HTERT RPE-1 (cell line): ENCODE results near the gene TRAP1.

Experiments
- in situ Hi-C: fragments of 300-500 bp; cut with MboI; formaldehyde crosslinking; loops from 4 replicates; pipeline ENCODE4 v1.14.3; 2020; ENCODE audit warnings: low sequenced_read_pairs

TRAP1 gene

GRCh38 chr16:3652373-3653195 lies 64.7 kb downstream of the TRAP1 start:
- in situ Hi-C loops: no loop called here

- in situ Hi-C loops: no loop called here
Observed at GRCh38 chr16:3651461-3652372, 65.6 kb downstream of the TRAP1 start.

DNA sequence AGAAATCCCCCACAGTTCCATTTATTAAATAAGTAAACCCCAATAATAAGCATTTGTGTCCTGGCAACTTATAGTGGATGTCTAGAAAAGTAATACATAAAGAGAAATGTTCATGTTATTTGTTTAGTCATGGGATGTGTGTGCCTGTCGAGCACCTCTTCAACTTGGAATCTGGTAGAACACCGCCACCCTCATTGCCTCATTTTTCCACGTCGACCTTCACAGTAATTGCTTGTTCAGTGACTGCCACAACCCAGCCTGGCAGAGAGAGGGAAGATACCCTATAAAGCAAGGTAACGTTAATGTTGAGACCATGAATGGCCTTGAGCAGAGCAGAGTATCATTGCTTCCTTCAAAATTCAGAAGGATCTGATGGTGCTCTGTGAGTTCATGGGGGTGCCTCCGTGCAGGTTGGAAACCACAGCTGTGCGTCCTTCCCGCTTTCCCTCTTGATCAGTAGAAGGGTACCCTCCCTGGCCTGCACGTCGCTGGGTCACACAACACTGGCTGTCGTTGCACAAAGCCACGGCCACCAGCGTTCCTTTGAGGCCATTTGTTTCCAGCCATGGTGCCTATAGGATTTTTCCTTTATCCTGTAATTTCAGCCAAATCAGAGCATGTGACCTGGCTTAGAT lies 66.6 kb downstream of the TRAP1 start:
- in situ Hi-C loops: no loop called here

DNA sequence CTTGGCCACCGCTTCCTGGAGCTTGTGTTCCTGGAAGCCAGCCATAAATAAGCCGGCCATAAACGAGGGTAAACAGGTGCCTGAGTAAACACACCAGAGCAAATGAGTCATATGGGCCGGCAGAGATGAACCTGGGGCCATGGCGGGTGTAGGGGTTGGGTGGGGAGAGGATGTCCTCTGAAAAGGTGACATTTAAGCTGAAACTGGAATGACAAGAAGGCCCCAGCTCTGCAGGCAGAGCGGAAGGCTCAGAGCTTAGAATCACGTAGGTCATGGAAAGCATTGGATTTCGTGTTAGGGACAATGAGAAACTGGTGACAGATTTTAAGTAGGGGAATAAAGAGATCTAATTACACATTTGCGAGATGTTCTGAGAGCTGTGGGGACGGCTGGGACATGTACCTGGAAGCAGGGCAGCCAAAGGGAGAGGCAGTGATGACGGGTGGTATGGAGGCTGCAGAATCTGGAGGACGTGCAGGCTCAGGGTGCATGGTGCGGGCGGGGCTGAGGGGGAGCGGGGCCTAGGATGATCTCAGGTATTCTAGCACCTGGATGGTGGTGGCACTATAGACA lies 70.9 kb downstream of the TRAP1 start:
- in situ Hi-C loops: no loop called here

DNA sequence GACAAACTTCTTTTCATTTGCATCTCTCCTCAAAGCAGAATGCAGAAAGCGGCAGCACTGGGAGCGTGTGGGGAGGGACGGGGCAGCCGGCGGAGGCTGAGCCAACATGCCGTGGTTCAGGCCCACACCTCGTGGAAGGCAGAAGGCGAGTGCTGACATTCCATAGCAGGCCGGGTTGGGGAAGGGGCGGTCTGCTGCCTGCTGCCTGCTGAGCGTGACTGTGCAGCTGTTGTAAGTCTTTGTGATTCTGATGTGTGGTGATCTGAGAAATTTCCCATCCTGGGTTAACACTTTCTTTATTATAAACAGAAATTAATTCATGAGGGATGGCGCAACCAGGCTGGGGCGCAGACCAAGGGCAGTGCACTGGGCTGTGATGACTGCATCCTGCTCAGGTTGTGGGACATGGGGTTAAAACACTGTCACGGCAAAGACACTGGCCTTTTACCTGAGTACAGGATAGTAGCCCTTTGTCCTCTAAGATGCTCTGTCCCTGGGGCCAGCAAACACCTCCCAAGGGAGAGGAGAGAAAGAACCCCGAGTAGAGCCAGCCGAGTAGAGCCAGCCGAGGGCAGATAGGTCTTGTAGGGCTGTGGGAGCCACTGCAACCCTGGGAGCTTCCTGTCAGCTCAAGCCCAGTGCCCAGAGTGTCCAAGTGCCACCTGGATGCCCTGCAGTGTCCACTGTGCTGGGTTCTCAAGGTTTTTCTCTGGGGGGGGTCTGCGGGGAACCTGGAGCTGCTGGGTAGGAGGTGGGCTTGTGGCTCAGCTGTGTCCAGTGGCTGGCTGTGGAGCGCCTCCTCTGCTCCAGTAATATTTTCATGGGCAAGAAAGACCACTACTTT lies 71.6 kb downstream of the TRAP1 start:
- in situ Hi-C loops: no loop called here

- in situ Hi-C loops: no loop called here
Observed at GRCh38 chr16:3645108-3645503, 72.2 kb downstream of the TRAP1 start.

- in situ Hi-C loops: no loop called here
Observed at GRCh38 chr16:3643095-3643730, 74.1 kb downstream of the TRAP1 start.

- in situ Hi-C loops: no loop called here
Observed at GRCh38 chr16:3642397-3643094, 74.8 kb downstream of the TRAP1 start.

DNA sequence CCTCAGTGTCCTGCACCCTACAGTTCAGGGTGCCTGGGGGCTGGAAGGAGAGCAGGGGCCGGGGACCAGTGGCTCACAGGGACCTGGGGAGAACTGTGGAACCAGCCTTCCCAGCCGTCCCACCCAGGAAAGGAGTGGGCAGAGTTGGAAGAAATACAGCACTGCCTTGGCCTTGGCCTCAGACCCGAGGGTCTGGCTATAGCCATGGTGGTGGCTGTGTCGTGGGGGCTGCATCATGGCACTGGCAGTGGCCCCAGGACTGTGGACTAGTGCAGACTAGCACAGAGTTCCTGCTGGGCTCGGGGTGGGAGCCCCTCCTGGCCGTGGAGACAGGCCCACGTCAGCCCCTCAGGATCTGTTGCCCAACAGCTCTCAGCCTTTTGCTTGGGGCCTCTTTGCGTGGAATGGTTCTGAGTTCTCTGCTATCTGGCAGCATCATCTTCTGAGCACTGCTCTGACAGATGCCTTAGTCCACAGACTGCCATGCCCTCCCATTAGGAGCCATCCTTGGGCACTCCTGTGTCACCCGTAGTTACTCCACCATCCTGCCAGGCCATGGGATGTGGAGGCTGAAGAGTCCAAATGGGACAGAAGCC lies 75.4 kb downstream of the TRAP1 start:
- in situ Hi-C loops: no loop called here

GRCh38 chr16:3640632-3641501 lies 76.5 kb downstream of the TRAP1 start:
- in situ Hi-C loops: no loop called here

- in situ Hi-C loops: no loop called here
Observed at GRCh38 chr16:3640207-3640606, 77.1 kb downstream of the TRAP1 start.

DNA sequence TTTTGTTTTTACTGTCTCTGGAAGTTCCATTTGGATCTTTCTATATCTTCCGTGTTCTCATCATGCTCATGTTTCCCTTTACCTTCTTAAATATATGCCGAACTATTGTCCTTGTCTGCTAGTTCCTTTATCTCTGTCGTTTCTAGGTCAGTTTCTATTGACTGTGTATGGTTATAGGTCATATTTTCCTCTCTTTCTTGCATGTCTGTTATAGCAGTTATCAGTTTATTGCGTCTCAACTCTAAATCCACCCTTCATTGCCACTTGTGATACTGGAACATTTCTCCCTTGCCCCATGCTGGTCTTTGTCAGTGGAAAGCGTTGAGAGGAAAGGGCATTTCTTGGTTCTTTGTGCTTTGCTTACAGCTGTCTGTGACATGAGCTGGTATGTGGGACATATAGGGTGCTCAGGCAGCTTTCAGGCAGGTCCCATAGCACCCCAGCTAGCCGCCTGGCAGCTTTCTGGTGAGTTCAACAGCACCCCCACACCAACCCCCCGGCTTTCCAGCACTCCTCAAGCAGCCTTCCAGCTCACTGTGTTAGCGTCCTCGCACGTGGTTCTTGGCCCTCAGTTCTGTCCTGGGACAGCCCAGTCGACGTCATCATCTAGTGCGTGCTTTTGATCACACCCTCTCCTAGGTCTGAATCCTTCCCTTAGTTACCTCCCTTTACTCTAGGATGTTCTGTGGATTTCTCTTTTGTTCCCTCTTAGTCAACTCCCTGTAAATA lies 78.2 kb downstream of the TRAP1 start:
- in situ Hi-C loops: no loop called here

DNA sequence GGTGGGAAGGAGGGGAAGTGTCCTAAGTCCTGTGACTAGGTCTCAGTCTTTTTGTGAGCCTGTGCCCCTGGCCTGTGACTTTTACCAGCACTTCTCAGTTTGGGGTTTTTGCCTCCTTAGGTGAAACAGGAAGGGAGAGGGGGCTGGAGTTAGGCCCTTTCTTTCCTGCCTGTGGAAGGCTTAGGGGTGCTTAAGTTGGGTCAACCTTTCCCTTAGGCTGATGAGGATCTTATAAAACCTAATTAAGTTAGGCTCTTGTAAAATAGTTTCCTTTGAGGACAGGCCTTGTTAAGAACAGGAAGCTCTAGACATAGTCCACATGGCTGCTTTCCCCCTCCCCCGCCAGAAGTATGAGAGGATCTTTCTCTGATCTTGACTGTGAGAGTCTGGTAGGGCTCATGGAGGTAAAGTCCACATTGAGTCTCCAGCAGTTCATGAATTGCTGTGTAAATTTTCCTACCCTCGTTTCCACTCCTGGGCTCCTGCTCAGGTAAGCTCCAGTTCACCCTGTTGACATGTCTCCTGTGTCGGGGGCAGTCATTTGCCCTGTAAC lies 79.9 kb downstream of the TRAP1 start:
- in situ Hi-C loops: no loop called here

- in situ Hi-C loops: no loop called here
Observed at GRCh38 chr16:3625911-3626732, 91.2 kb downstream of the TRAP1 start.

- in situ Hi-C loops: no loop called here
Observed at GRCh38 chr16:3625331-3625730, 92.0 kb downstream of the TRAP1 start.

DNA sequence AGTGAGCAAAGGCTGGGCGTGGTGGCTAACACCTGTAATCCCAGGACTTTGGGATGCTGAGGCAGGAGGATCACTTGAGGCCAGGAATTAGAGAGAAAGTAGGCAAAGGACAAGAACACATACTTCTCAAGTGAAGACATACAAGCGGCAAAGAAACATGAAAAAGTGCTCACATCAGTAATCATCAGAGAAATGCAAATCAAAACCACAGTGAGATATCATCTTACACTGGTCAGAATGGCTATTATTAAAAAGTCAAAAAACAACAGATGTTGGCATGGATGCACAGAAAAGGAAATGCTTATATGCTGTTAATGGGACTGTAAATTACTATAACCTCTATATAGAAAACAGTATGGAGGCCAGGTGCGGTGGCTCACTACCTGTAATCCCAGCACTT lies 93.7 kb downstream of the TRAP1 start:
- in situ Hi-C loops: no loop called here
